GM21447 (cell line): ENCODE measurements around the gene ALOX12B.
"Not testable (repeated sequence)": the region's sequence is repeated elsewhere in the genome, so short reads cannot be mapped to it uniquely, and the experiment has no call there.

ENCODE experiments used
- ATAC-seq: cut with Tn5 transposase; IDR thresholded peaks from one replicate; pipeline ENCODE4 v1.9.1; 2021; ENCODE audit not compliant: unreplicated experiment

ALOX12B gene

GRCh38 chr17:8118769-8119580 is 31.5 kb upstream of the ALOX12B start:
- ATAC-seq: peak; percentile 31

- ATAC-seq: no peak
Observed at GRCh38 chr17:8117980-8118768, 30.7 kb upstream of the ALOX12B start, which contains the start of gene ALOXE3. Gene ALOXE3 (minus strand): TSS chr17:8118514. CDS start chr17:8117990, 524 bp downstream.

- ATAC-seq: no peak
Observed at GRCh38 chr17:8117367-8117979, 30.0 kb upstream of the ALOX12B start.

GRCh38 chr17:8116776-8117175 is 29.3 kb upstream of the ALOX12B start:
- no peak for ATAC-seq

GRCh38 chr17:8110907-8111306 is 23.4 kb upstream of the ALOX12B start:
- ATAC-seq: no peak

GRCh38 chr17:8110456-8110804 is 22.9 kb upstream of the ALOX12B start:
- no peak for ATAC-seq

GRCh38 chr17:8109661-8110455 is 22.3 kb upstream of the ALOX12B start:
- ATAC-seq: no peak

GRCh38 chr17:8108972-8109660 is 21.6 kb upstream of the ALOX12B start:
- no peak for ATAC-seq

- ATAC-seq: not testable (repeated sequence)
Observed at GRCh38 chr17:8106980-8107379, 19.5 kb upstream of the ALOX12B start.

- no peak for ATAC-seq
Observed at GRCh38 chr17:8105957-8106398, 18.5 kb upstream of the ALOX12B start.

- no peak for ATAC-seq
Observed at GRCh38 chr17:8104911-8105310, 17.4 kb upstream of the ALOX12B start.

GRCh38 chr17:8103549-8103948 is 16.0 kb upstream of the ALOX12B start:
- no peak for ATAC-seq

- ATAC-seq: no peak
Observed at GRCh38 chr17:8101721-8102120, 14.2 kb upstream of the ALOX12B start.

- no peak for ATAC-seq
Observed at GRCh38 chr17:8100763-8101162, 13.2 kb upstream of the ALOX12B start.

GRCh38 chr17:8100111-8100510 is 12.6 kb upstream of the ALOX12B start:
- ATAC-seq: no peak

- ATAC-seq: no peak
Observed at GRCh38 chr17:8096541-8096940, 9.0 kb upstream of the ALOX12B start.

- ATAC-seq: no peak
Observed at GRCh38 chr17:8095361-8095760, 7.8 kb upstream of the ALOX12B start.

GRCh38 chr17:8091033-8091687 is 3.6 kb upstream of the ALOX12B start:
- peak; percentile 61 for ATAC-seq

- no peak for ATAC-seq
Observed at GRCh38 chr17:8089728-8090127, 2.2 kb upstream of the ALOX12B start.

GRCh38 chr17:8087952-8088230 is 375 bp upstream of the ALOX12B start:
- no peak for ATAC-seq
